DOHH2 (cell line): ENCODE results near the gene CDK14.

ENCODE experiments used
- CTCF ChIP-seq: fragments of 200-600 bp; sonication (generic); IDR thresholded peaks from one replicate; pipeline ENCODE4 v1.5.1; 2014; ENCODE audit warnings: antibody characterized with exemption, mild to moderate bottlenecking, low read depth, low read length; ENCODE audit not compliant: poor library complexity, severe bottlenecking
- EZH2phosphoT487 ChIP-seq: fragments of 200-600 bp; sonication (generic); IDR thresholded peaks from 2 replicates; pipeline ENCODE4 v1.6.1; 2017; ENCODE audit warnings: borderline replicate concordance, mild to moderate bottlenecking, antibody characterized with exemption, low read length, moderate library complexity, mixed read lengths

DNA sequence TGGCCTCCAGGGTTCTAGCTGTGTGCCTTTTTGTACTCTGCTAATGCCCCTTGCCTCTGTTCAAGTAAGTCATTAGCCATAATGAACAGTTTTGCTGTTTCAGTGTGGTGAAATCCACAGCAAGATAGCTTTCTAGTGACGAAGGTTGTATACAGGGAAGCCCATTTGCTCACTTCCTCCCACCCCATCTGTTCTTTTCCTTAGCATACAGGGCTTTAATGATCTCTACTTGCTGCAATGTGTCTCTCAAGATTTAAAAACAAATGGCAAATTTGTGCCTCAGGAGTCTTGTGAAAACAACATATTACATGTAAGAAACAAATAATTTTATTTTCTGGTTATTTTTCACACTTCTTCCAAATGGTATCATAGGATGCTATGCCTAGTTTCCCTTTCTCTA is 243.2 kb downstream of the CDK14 start:
- TF ChIP-seq CTCF (no peak), EZH2phosphoT487 (no peak)
